ENCODE measurements around the gene CTBP1. TPM values are rescaled to one million over a fixed set of nuclear protein-coding genes. Genes with fewer than 3 reads are reported as not detected.
A peak's percentile ranks its signal among the peaks of the same experiment; 100 is the strongest.

Gene CTBP1
- polyA plus RNA-seq, 3 donors: 21.3 to 226 (median 42.1) TPM

GRCh38 chr4:1164040-1164439 lies 84.9 kb downstream of the CTBP1 start:
- Mint-ChIP-seq H3K27ac (peak overlapping the region in 6 of 7 donors; percentile 78 to 96 (median 88)), H3K36me3 (peaks cover 2 to 9% of the 10 kb centered on the region in 2 donors), H3K4me3 (peak overlapping the region in 1 of 2 donors; percentile 79), H3K4me1 (peaks cover 41% of the 10 kb centered on the region), H3K27me3 (ENCODE audit: low read depth in 3 of 3) (peaks cover 11 to 17% (median 15%) of the 10 kb centered on the region in 3 donors), H3K9me3 (peaks cover 3 to 14% (median 7%) of the 10 kb centered on the region in 7 donors)
- H2AFZ ChIP-seq (ENCODE audit: insufficient read depth, low read depth, low read length, poor library complexity, severe bottlenecking): peak overlapping the region; percentile 39
- H3K27ac ChIP-seq (ENCODE audit: low read depth in 1 of 2, low read length in 2 of 2): peak overlapping the region; percentile 46 to 72
- H4K20me1 ChIP-seq (ENCODE audit: insufficient read depth, low read length): no peaks in the 10 kb centered on the region
- peak overlapping the region in 1 of 3 experiments; percentile 40 for H3K4me3 ChIP-seq (replicated peaks in 1 of 3; ENCODE audit: low read depth in 2 of 3, low read length in 3 of 3)
- H3K9me3 ChIP-seq (replicated peaks in 1 of 2; ENCODE audit: control insufficient read depth in 1 of 2, insufficient read depth in 1 of 2, low read length in 2 of 2): no peaks in the 10 kb centered on the region
- intact Hi-C loops (cut with micrococcal nuclease): loop anchor here in 1 of 2 donors (10.0 kb wide), 1 partner anchor 51 kb away; no protein-coding TSS in a partner anchor
- peaks cover 31 to 47% of the 10 kb centered on the region in 2 donors for H3K4me1 ChIP-seq (ENCODE audit: control insufficient read depth in 1 of 2, insufficient read depth in 2 of 2, low read length in 2 of 2)
- TF ChIP-seq CTCF (IDR thresholded peaks at IDR 0.05): no peak
- no peaks in the 10 kb centered on the region for H3K79me2 ChIP-seq (ENCODE audit: insufficient read depth, low read length)
- H3K27me3 ChIP-seq (ENCODE audit: control insufficient read depth in 2 of 2, insufficient read depth in 2 of 2, low read length in 2 of 2): peaks cover 0 to 13% of the 10 kb centered on the region in 2 donors
- no peak for DNase-seq
- peak overlapping the region; percentile 46 for H3K4me2 ChIP-seq (replicated peaks; ENCODE audit: extremely low read depth, low read length, poor library complexity, severe bottlenecking)
- H3K36me3 ChIP-seq (replicated peaks in 1 of 2; ENCODE audit: control insufficient read depth in 1 of 2, insufficient read depth in 2 of 2, low read length in 2 of 2): no peaks in the 10 kb centered on the region
- no CpG with 5 or more reads among the region's 4 CpGs for WGBS (ENCODE audit: insufficient coverage)
- peak overlapping the region; percentile 22 for H3K9ac ChIP-seq (ENCODE audit: insufficient read depth, low read length, poor library complexity, severe bottlenecking)

Other genes with a start within 250 kb of the CTBP1 start
- gene FGFRL1, start 237.5 kb downstream of the CTBP1 start, polyA plus RNA-seq: 10 to 100 TPM in 1 of 3 donors, under 1 TPM in 2; 0.17 to 77.7 (median 0.28) TPM
- gene RNF212, start 135.6 kb downstream of the CTBP1 start, polyA plus RNA-seq: under 1 TPM in 2 of 3 donors, not detected in 1; 0.17 to 0.83 TPM
- gene SPON2, start 76.5 kb downstream of the CTBP1 start, polyA plus RNA-seq: 1 to 10 TPM in 1 of 3 donors, under 1 TPM in 2; 0.74 to 1.4 (median 0.90) TPM
- gene MAEA, start 40.8 kb upstream of the CTBP1 start, polyA plus RNA-seq: 10 to 100 TPM; 34.3 to 83.5 (median 37.7) TPM
- 10 to 100 TPM in 1 of 3 donors, 1 to 10 TPM in 2; 2.6 to 54.0 (median 4.8) TPM for gene UVSSA, start 98.1 kb upstream of the CTBP1 start, polyA plus RNA-seq
- gene NKX1-1, start 157.3 kb upstream of the CTBP1 start, polyA plus RNA-seq: not detected